Measurements from ENCODE around the gene SLC35E4.
A peak's percentile ranks its signal among the peaks of the same experiment; 100 is the strongest.

The SLC35E4 gene

GRCh38 chr22:30602049-30602448 lies 33.5 kb upstream of the SLC35E4 start:
- no peaks in the 10 kb centered on the region for H3K9me3 ChIP-seq (ENCODE audit: control insufficient read depth, insufficient read depth, low read length)
- DNase-seq (ENCODE audit: low read depth, low spot score) = no peak
- H3K27ac ChIP-seq (ENCODE audit: low read length) = no peak overlapping the region
- no peaks in the 10 kb centered on the region for H3K27me3 ChIP-seq (ENCODE audit: control insufficient read depth, insufficient read depth, low read length)
- no peak overlapping the region for H3K4me3 ChIP-seq (ENCODE audit: low read length)
- H3K4me1 ChIP-seq (ENCODE audit: control insufficient read depth, insufficient read depth, low read length) = peaks cover 1% of the 10 kb centered on the region; the same call in 1 of the 2 replicates
- no CpG with 5 or more reads among the region's 3 CpGs for WGBS (ENCODE audit: insufficient coverage, insufficient read length)
- H3K36me3 ChIP-seq (ENCODE audit: control insufficient read depth, insufficient read depth, low read length) = no peaks in the 10 kb centered on the region

- Histone ChIP-seq H3K9me3 (ENCODE audit: control insufficient read depth, insufficient read depth, low read length) (no peaks in the 10 kb centered on the region), H3K36me3 (ENCODE audit: control insufficient read depth, insufficient read depth, low read length) (no peaks in the 10 kb centered on the region), H3K4me3 (ENCODE audit: low read length) (no peak overlapping the region), H3K4me1 (ENCODE audit: control insufficient read depth, insufficient read depth, low read length) (peaks cover 3% of the 10 kb centered on the region; the same call in 1 of the 2 replicates), H3K27me3 (ENCODE audit: control insufficient read depth, insufficient read depth, low read length) (no peaks in the 10 kb centered on the region), H3K27ac (ENCODE audit: low read length) (no peak overlapping the region)
- no CpG with 5 or more reads among the region's 3 CpGs for WGBS (ENCODE audit: insufficient coverage, insufficient read length)
- DNase-seq (ENCODE audit: low read depth, low spot score) = no peak
Observed at GRCh38 chr22:30603801-30604200, 31.8 kb upstream of the SLC35E4 start.

GRCh38 chr22:30604723-30605122 lies 30.9 kb upstream of the SLC35E4 start:
- WGBS (ENCODE audit: insufficient coverage, insufficient read length) = no CpG with 5 or more reads among the region's 2 CpGs
- H3K36me3 ChIP-seq (ENCODE audit: control insufficient read depth, insufficient read depth, low read length) = no peaks in the 10 kb centered on the region
- no peaks in the 10 kb centered on the region for H3K9me3 ChIP-seq (ENCODE audit: control insufficient read depth, insufficient read depth, low read length)
- H3K27me3 ChIP-seq (ENCODE audit: control insufficient read depth, insufficient read depth, low read length) = no peaks in the 10 kb centered on the region
- H3K4me1 ChIP-seq (ENCODE audit: control insufficient read depth, insufficient read depth, low read length) = peaks cover 3% of the 10 kb centered on the region; the same call in 1 of the 2 replicates
- H3K4me3 ChIP-seq (ENCODE audit: low read length) = no peak overlapping the region
- no peak for DNase-seq (ENCODE audit: low read depth, low spot score)
- H3K27ac ChIP-seq (ENCODE audit: low read length) = no peak overlapping the region

- DNase-seq (ENCODE audit: low read depth, low spot score) = no peak
- Histone ChIP-seq H3K27me3 (ENCODE audit: control insufficient read depth, insufficient read depth, low read length) (no peaks in the 10 kb centered on the region), H3K36me3 (ENCODE audit: control insufficient read depth, insufficient read depth, low read length) (no peaks in the 10 kb centered on the region), H3K4me1 (ENCODE audit: control insufficient read depth, insufficient read depth, low read length) (peaks cover 3% of the 10 kb centered on the region; the same call in 1 of the 2 replicates), H3K9me3 (ENCODE audit: control insufficient read depth, insufficient read depth, low read length) (no peaks in the 10 kb centered on the region), H3K27ac (ENCODE audit: low read length) (no peak overlapping the region), H3K4me3 (ENCODE audit: low read length) (no peak overlapping the region)
- WGBS (ENCODE audit: insufficient coverage, insufficient read length) = no CpG with 5 or more reads among the region's 9 CpGs
Observed at GRCh38 chr22:30605449-30606110, 30.0 kb upstream of the SLC35E4 start.

- no peaks in the 10 kb centered on the region for H3K27me3 ChIP-seq (ENCODE audit: control insufficient read depth, insufficient read depth, low read length)
- no CpG with 5 or more reads among the region's 24 CpGs for WGBS (ENCODE audit: insufficient coverage, insufficient read length)
- no peaks in the 10 kb centered on the region for H3K9me3 ChIP-seq (ENCODE audit: control insufficient read depth, insufficient read depth, low read length)
- peaks cover 3% of the 10 kb centered on the region; the same call in 1 of the 2 replicates for H3K4me1 ChIP-seq (ENCODE audit: control insufficient read depth, insufficient read depth, low read length)
- peak; percentile 86 for DNase-seq (ENCODE audit: low read depth, low spot score)
- H3K4me3 ChIP-seq (ENCODE audit: low read length) = peak within 1 kb of the TSS; percentile 48; the same call in 1 of the 2 replicates
- no peak within 1 kb of the TSS for H3K27ac ChIP-seq (ENCODE audit: low read length)
- peaks cover 7% of the 10 kb centered on the region; the same call in 1 of the 2 replicates for H3K36me3 ChIP-seq (ENCODE audit: control insufficient read depth, insufficient read depth, low read length)
Observed at GRCh38 chr22:30606455-30607299, 28.9 kb upstream of the SLC35E4 start, which contains the start of gene TCN2. Gene TCN2, plus strand, starts transcription at chr22:30607174. Its CDS starts 158 bp downstream, at chr22:30607332.

- Histone ChIP-seq H3K36me3 (ENCODE audit: control insufficient read depth, insufficient read depth, low read length) (peaks cover 7% of the 10 kb centered on the region; the same call in 1 of the 2 replicates), H3K4me3 (ENCODE audit: low read length) (peak overlapping the region; percentile 48; the same call in 1 of the 2 replicates), H3K9me3 (ENCODE audit: control insufficient read depth, insufficient read depth, low read length) (no peaks in the 10 kb centered on the region), H3K4me1 (ENCODE audit: control insufficient read depth, insufficient read depth, low read length) (peaks cover 3% of the 10 kb centered on the region; the same call in 1 of the 2 replicates), H3K27ac (ENCODE audit: low read length) (no peak overlapping the region), H3K27me3 (ENCODE audit: control insufficient read depth, insufficient read depth, low read length) (no peaks in the 10 kb centered on the region)
- DNase-seq (ENCODE audit: low read depth, low spot score) = no peak
- no CpG with 5 or more reads among the region's 7 CpGs for WGBS (ENCODE audit: insufficient coverage, insufficient read length)
Observed at GRCh38 chr22:30607300-30607930, 28.2 kb upstream of the SLC35E4 start.

GRCh38 chr22:30607939-30608338 lies 27.6 kb upstream of the SLC35E4 start:
- no peaks in the 10 kb centered on the region for H3K27me3 ChIP-seq (ENCODE audit: control insufficient read depth, insufficient read depth, low read length)
- H3K27ac ChIP-seq (ENCODE audit: low read length) = no peak overlapping the region
- H3K4me3 ChIP-seq (ENCODE audit: low read length) = no peak overlapping the region; the same call in 1 of the 2 replicates

GRCh38 chr22:30609260-30610185 lies 26.1 kb upstream of the SLC35E4 start:
- WGBS (ENCODE audit: insufficient coverage, insufficient read length) = no CpG with 5 or more reads among the region's 17 CpGs
- peaks cover 3% of the 10 kb centered on the region; the same call in 1 of the 2 replicates for H3K4me1 ChIP-seq (ENCODE audit: control insufficient read depth, insufficient read depth, low read length)
- H3K9me3 ChIP-seq (ENCODE audit: control insufficient read depth, insufficient read depth, low read length) = no peaks in the 10 kb centered on the region
- no peaks in the 10 kb centered on the region for H3K27me3 ChIP-seq (ENCODE audit: control insufficient read depth, insufficient read depth, low read length)
- peaks cover 17% of the 10 kb centered on the region for H3K36me3 ChIP-seq (ENCODE audit: control insufficient read depth, insufficient read depth, low read length)
- H3K4me3 ChIP-seq (ENCODE audit: low read length) = no peak overlapping the region
- no peak overlapping the region for H3K27ac ChIP-seq (ENCODE audit: low read length)
- DNase-seq (ENCODE audit: low read depth, low spot score) = no peak

More at GRCh38 chr22:30607939-30608338, 27.6 kb upstream of the SLC35E4 start:
- H3K36me3 ChIP-seq (ENCODE audit: control insufficient read depth, insufficient read depth, low read length) = peaks cover 7% of the 10 kb centered on the region; the same call in 1 of the 2 replicates
- DNase-seq (ENCODE audit: low read depth, low spot score) = no peak
- no CpG with 5 or more reads among the region's 7 CpGs for WGBS (ENCODE audit: insufficient coverage, insufficient read length)
- peaks cover 3% of the 10 kb centered on the region; the same call in 1 of the 2 replicates for H3K4me1 ChIP-seq (ENCODE audit: control insufficient read depth, insufficient read depth, low read length)
- H3K9me3 ChIP-seq (ENCODE audit: control insufficient read depth, insufficient read depth, low read length) = no peaks in the 10 kb centered on the region

- Histone ChIP-seq H3K9me3 (ENCODE audit: control insufficient read depth, insufficient read depth, low read length) (no peaks in the 10 kb centered on the region), H3K4me3 (ENCODE audit: low read length) (no peak overlapping the region), H3K27me3 (ENCODE audit: control insufficient read depth, insufficient read depth, low read length) (no peaks in the 10 kb centered on the region), H3K27ac (ENCODE audit: low read length) (no peak overlapping the region), H3K36me3 (ENCODE audit: control insufficient read depth, insufficient read depth, low read length) (peaks cover 19% of the 10 kb centered on the region), H3K4me1 (ENCODE audit: control insufficient read depth, insufficient read depth, low read length) (peaks cover 3% of the 10 kb centered on the region; the same call in 1 of the 2 replicates)
- DNase-seq (ENCODE audit: low read depth, low spot score) = no peak
- WGBS (ENCODE audit: insufficient coverage, insufficient read length) = no CpG with 5 or more reads among the region's 7 CpGs
Observed at GRCh38 chr22:30610299-30610698, 25.3 kb upstream of the SLC35E4 start.
